Measurements from ENCODE around the gene PROP1.
"Not testable (repeated sequence)": the region's sequence is repeated elsewhere in the genome, so short reads cannot be mapped to it uniquely, and the experiment has no call there.

DNA sequence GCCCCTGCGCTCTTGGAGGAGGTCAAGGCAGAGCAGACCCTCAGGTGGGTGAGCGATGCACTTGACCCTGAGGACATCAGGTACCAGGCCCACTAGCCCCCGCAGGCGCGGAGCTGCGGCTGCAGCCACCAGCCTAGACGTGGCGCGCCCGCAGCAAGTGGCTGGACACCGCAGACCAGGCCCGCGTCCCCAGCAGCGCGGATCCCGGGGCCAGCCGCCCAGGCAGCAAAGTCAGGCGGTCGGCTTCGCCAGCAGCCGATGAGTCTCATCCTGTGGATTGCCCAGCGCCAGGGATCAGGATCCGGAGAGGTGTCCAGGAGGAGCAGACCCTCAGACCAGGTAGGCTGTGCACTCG lies 10.1 kb upstream of the PROP1 start:
- TF ChIP-seq, protein P1, sequence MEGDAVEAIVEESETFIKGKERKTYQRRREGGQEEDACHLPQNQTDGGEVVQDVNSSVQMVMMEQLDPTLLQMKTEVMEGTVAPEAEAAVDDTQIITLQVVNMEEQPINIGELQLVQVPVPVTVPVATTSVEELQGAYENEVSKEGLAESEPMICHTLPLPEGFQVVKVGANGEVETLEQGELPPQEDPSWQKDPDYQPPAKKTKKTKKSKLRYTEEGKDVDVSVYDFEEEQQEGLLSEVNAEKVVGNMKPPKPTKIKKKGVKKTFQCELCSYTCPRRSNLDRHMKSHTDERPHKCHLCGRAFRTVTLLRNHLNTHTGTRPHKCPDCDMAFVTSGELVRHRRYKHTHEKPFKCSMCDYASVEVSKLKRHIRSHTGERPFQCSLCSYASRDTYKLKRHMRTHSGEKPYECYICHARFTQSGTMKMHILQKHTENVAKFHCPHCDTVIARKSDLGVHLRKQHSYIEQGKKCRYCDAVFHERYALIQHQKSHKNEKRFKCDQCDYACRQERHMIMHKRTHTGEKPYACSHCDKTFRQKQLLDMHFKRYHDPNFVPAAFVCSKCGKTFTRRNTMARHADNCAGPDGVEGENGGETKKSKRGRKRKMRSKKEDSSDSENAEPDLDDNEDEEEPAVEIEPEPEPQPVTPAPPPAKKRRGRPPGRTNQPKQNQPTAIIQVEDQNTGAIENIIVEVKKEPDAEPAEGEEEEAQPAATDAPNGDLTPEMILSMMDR (optimal IDR thresholded peaks at IDR 0.05 in 1 of 3, IDR thresholded peaks at IDR 0.05 in 1 of 3, conservative IDR thresholded peaks at IDR 0.05 in 1 of 3; ENCODE audit: extremely low read depth in 1 of 3, insufficient read depth in 2 of 3, low read length in 3 of 3): not testable (repeated sequence)
- TF ChIP-seq EZH2 (IDR thresholded peaks at IDR 0.05; ENCODE audit: low read length): not testable (repeated sequence)
